GM12873 (cell line): ENCODE measurements around the gene NCKAP5.

ENCODE experiments used
- CTCF ChIP-seq: IDR thresholded peaks from 2 replicates; pipeline ENCODE4 v1.5.1; 2012; ENCODE audit warnings: low read depth, mild to moderate bottlenecking, moderate library complexity, low read length, control low read depth; ENCODE audit not compliant: insufficient read depth; ENCODE audit errors: missing control alignments

The NCKAP5 gene

GRCh38 chr2:133476286-133476685 lies 92.0 kb downstream of the NCKAP5 start:
- no peak for TF ChIP-seq CTCF

GRCh38 chr2:133475610-133476009 lies 92.7 kb downstream of the NCKAP5 start:
- TF ChIP-seq CTCF, result no peak

DNA sequence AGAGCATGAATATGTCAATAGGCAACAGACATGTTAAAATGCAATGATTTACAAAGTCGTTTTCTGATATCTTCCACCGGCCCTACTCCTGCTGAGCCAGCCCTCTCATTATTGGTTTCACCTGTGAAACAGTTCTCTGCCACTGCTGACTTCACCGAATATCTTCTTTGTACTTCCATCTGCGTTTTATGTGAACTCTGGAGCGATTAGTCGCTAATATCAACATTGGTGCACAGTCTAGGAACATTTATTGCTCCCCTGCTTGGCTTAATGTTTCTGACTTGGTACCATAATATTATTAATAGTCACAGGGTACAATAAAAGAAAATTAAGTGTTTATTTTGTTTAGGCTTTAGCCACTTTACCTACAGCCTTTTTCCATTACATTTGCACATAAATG lies 105.5 kb downstream of the NCKAP5 start:
- TF ChIP-seq CTCF, result no peak

DNA sequence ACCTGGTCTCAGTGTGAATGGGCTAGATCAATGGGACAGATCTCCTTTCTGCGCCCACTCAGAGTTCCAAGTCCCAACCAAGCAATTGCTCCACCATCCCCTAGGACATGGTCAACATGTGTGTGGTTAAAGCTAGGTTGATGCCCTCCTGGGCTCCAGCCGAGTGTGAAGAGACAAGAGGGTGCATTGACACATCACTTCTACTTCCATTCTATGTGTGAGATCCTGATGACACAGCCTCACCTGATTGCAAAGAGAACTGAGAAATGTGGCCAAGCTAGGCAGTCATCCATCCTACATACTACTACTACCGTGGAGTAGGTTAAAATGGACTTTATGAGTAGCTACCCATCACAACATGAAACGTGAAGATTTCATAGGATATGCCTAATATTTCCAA lies 106.8 kb downstream of the NCKAP5 start:
- no peak for TF ChIP-seq CTCF

- TF ChIP-seq CTCF, result no peak
These were observed 108.7 kb downstream of the NCKAP5 start for GRCh38 chr2:133459590-133459989.

DNA sequence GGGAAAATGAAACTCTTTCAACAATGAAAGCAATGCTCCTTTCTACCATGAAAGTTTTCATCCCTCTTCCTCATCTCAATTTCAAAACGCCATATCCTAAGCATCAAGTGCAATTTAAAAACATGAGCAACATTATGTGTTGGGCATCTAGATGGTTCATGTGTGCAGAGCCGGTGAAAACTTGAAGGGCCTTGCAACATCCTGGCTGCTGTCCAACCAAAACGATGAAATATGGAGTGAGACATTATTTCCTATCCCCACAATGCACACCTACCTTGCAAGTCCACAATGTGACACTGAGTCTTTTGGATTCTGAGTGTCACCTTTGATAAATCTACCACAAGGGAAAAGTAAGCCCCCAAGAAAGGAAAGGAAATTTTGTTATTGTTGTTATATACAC lies 110.0 kb downstream of the NCKAP5 start:
- TF ChIP-seq CTCF, result no peak

- TF ChIP-seq CTCF, result no peak
These were observed 110.4 kb downstream of the NCKAP5 start for GRCh38 chr2:133457861-133458260.
